ENCODE measurements around the gene UBAC2. TPM values are rescaled to one million over a fixed set of nuclear protein-coding genes. Genes with fewer than 3 reads are reported as not detected.

UBAC2 gene
- total RNA-seq, 4 donors from 2014 or later = 41.8 to 51.0 (median 45.5) TPM

- ATAC-seq (ENCODE audit: low FRiP score) = no peak
- DNase-seq (ENCODE audit: low spot score) = no peak
- TF ChIP-seq CTCF (IDR thresholded peaks at IDR 0.05) = no peak
Measured at GRCh38 chr13:99321709-99322108, 121.1 kb downstream of the UBAC2 start.

GRCh38 chr13:99322297-99323103 is 121.8 kb downstream of the UBAC2 start:
- no peak for TF ChIP-seq CTCF (IDR thresholded peaks at IDR 0.05)
- ATAC-seq (ENCODE audit: low FRiP score) (peak; percentile 89), DNase-seq (ENCODE audit: low spot score) (no peak)

GRCh38 chr13:99323488-99323887 is 122.8 kb downstream of the UBAC2 start:
- TF ChIP-seq CTCF (IDR thresholded peaks at IDR 0.05) = no peak
- no peak for ATAC-seq (ENCODE audit: low FRiP score)

GRCh38 chr13:99326012-99326411 is 125.4 kb downstream of the UBAC2 start:
- TF ChIP-seq CTCF (IDR thresholded peaks at IDR 0.05) = no peak
- DNase-seq (ENCODE audit: low spot score) (no peak), ATAC-seq (ENCODE audit: low FRiP score) (no peak)

More at GRCh38 chr13:99323488-99323887, 122.8 kb downstream of the UBAC2 start:
- no peak for DNase-seq (ENCODE audit: low spot score)

- ATAC-seq (ENCODE audit: low FRiP score) = no peak
- DNase-seq (ENCODE audit: low spot score) = no peak
- no peak for TF ChIP-seq CTCF (IDR thresholded peaks at IDR 0.05)
Measured at GRCh38 chr13:99327126-99327525, 126.5 kb downstream of the UBAC2 start.

GRCh38 chr13:99327761-99328160 is 127.1 kb downstream of the UBAC2 start:
- ATAC-seq (ENCODE audit: low FRiP score) = no peak
- TF ChIP-seq CTCF (IDR thresholded peaks at IDR 0.05) = no peak

GRCh38 chr13:99329477-99329876 is 128.8 kb downstream of the UBAC2 start:
- no peak for DNase-seq (ENCODE audit: low spot score)
- ATAC-seq (ENCODE audit: low FRiP score) = no peak
- TF ChIP-seq CTCF (IDR thresholded peaks at IDR 0.05) = no peak

More at GRCh38 chr13:99327761-99328160, 127.1 kb downstream of the UBAC2 start:
- no peak for DNase-seq (ENCODE audit: low spot score)

All from omental fat pad (tissue), 4 donors.